ENCODE results near the gene HEXD.

DNA sequence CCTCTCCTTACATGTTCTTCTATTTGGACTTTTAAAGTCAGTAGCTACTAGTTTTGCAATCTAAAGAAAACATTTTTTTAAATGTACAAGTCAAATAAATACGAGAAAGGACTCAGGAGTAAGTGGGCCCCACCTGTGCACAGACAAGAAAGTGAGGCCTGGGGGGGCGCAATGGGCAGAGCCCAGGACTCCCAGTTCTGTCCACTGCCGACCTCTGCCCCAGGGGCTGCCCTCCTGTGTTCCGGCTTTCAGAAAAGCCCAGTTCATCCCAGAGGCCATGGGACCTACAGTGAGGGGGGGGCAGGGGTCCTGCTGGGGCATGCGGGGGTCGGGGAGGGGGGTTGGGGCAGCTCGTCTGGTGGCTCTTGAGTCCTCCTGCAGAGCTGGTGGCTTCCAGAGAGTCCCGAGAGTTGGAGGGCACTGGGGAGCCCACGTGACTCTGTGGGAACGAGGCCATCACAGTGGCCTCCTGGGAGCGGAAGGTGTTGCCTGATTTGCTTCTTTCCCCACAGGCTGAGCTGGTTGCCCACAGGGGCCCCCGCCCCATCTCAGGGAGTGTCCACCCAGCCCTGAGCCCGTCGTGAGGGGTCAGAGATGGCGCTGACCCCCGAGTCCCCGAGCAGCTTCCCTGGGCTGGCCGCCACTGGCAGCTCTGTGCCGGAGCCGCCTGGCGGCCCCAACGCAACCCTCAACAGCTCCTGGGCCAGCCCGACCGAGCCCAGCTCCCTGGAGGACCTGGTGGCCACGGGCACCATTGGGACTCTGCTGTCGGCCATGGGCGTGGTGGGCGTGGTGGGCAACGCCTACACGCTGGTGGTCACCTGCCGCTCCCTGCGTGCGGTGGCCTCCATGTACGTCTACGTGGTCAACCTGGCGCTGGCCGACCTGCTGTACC is 44.2 kb upstream of the HEXD start:
- TF ChIP-seq, protein P1, sequence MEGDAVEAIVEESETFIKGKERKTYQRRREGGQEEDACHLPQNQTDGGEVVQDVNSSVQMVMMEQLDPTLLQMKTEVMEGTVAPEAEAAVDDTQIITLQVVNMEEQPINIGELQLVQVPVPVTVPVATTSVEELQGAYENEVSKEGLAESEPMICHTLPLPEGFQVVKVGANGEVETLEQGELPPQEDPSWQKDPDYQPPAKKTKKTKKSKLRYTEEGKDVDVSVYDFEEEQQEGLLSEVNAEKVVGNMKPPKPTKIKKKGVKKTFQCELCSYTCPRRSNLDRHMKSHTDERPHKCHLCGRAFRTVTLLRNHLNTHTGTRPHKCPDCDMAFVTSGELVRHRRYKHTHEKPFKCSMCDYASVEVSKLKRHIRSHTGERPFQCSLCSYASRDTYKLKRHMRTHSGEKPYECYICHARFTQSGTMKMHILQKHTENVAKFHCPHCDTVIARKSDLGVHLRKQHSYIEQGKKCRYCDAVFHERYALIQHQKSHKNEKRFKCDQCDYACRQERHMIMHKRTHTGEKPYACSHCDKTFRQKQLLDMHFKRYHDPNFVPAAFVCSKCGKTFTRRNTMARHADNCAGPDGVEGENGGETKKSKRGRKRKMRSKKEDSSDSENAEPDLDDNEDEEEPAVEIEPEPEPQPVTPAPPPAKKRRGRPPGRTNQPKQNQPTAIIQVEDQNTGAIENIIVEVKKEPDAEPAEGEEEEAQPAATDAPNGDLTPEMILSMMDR (IDR thresholded peaks at IDR 0.05), result no peak
- TF ChIP-seq POLR2A (IDR thresholded peaks at IDR 0.05), result no peak
